Spleen (tissue), 11 donors: ENCODE data around the gene TBC1D8. TPM values are rescaled to one million over a fixed set of nuclear protein-coding genes. Genes with fewer than 3 reads are reported as not detected.

ENCODE experiments used
- DNase-seq: peaks from one replicate; pipeline ENCODE4 v3.0.0-alpha.2; 2020
- H3K27ac ChIP-seq, 8 donors: fragments of 200-600 bp; sonication (generic) in 7 of 8; 1 replicate in 4 of 8; 2 replicates in 4 of 8; pipeline versions ENCODE4 v1.5.0 to v1.8.0; 2016 to 2021; ENCODE audit warnings: inconsistent platforms in 4 of 8, mild to moderate bottlenecking in 4 of 8, moderate library complexity in 1 of 8
- H3K27me3 ChIP-seq, 7 donors: fragments of 200-600 bp; sonication (generic) in 6 of 7; replicated peaks in 1 of 7; 1 replicate in 4 of 7; 2 replicates in 3 of 7; pipeline versions ENCODE4 v1.5.0 to v1.8.0; 2016 to 2021; ENCODE audit warnings: inconsistent platforms in 3 of 7, mild to moderate bottlenecking in 1 of 7
- H3K36me3 ChIP-seq, 6 donors: fragments of 200-600 bp; sonication (generic) in 5 of 6; 1 replicate in 4 of 6; 2 replicates in 2 of 6; pipeline versions ENCODE4 v1.5.0 to v1.8.0; 2016 to 2021; ENCODE audit warnings: inconsistent platforms in 2 of 6
- H3K4me1 ChIP-seq, 6 donors: fragments of 200-600 bp; sonication (generic) in 5 of 6; 1 replicate in 3 of 6; 2 replicates in 3 of 6; pipeline versions ENCODE4 v1.5.0 to v1.8.0; 2016 to 2021; ENCODE audit warnings: inconsistent platforms in 3 of 6
- H3K4me3 ChIP-seq, 8 donors: fragments of 200-600 bp; sonication (generic) in 7 of 8; 1 replicate in 4 of 8; 2 replicates in 4 of 8; pipeline versions ENCODE4 v1.5.0 to v1.8.0; 2016 to 2021; ENCODE audit warnings: inconsistent platforms in 4 of 8, mild to moderate bottlenecking in 4 of 8, moderate library complexity in 2 of 8
- H3K9me3 ChIP-seq, 8 donors: fragments of 200-600 bp; sonication (generic) in 7 of 8; 1 replicate in 4 of 8; 2 replicates in 4 of 8; pipeline versions ENCODE4 v1.5.0 to v1.8.0; 2016 to 2021; ENCODE audit warnings: inconsistent platforms in 4 of 8
- CTCF ChIP-seq, 11 experiments: fragments of 200-600 bp in 7 of 11; fragments of 450-650 bp in 4 of 11; sonication (generic) in 4 of 11; IDR thresholded peaks in 8 of 11; conservative IDR thresholded peaks in 3 of 11; 1 replicate in 7 of 11; 2 replicates in 4 of 11; pipeline versions ENCODE4 v1.4.0 to v1.8.0; 2016 to 2021; ENCODE audit warnings: antibody characterized with exemption in 11 of 11, inconsistent platforms in 4 of 11, mild to moderate bottlenecking in 1 of 11
- POLR2A ChIP-seq, 3 donors: fragments of 450-650 bp; IDR thresholded peaks; one replicate each; pipeline ENCODE4 v1.5.1; 2017; ENCODE audit warnings: antibody characterized with exemption in 3 of 3, mild to moderate bottlenecking in 1 of 3
- POLR2AphosphoS5 ChIP-seq, 3 donors: sonication (generic); formaldehyde crosslinking; IDR thresholded peaks; one replicate each; pipeline ENCODE4 v1.5.1; 2017; ENCODE audit warnings: antibody characterized with exemption in 3 of 3
- WGBS, 5 donors: extraction: QIAGEN DNeasy Blood & Tissue Kit in 3 of 5; methylation state at CpG; one replicate each; pipeline versions ENCODE4 v1.1.5 to v1.1.7; 2013 to 2018; 5-methylcytosine and 5-hydroxymethylcytosine counted together
- intact Hi-C: fragments of 100-400 bp; cut with DNase I; formaldehyde crosslinking; loops from one replicate; pipeline ENCODE4 v1.15.0; 2023; ENCODE audit warnings: low total_unique reads
- polyA plus RNA-seq, 3 donors: library from polyadenylated mRNA; stranded (reverse); fragments of 200-250 nt; gene quantifications; one replicate each; pipeline ENCODE4 v1.2.1, GENCODE V29; 2013
- total RNA-seq, 7 donors: library from RNA; depleted of rRNA in 3 of 7; stranded (reverse); fragments of >200 nt in 3 of 7; fragmentation: NEBNext Ultra II Directional in 4 of 7; extraction: Animal tissue kit (Norgen Biotek cat#: 25700) in 4 of 7; gene quantifications; one replicate each; pipeline versions ENCODE4 v1.1.0 to v1.2.1, GENCODE V29; 2016 to 2021
- donor health status: healthy with polysubstance abuse.
- donor health status: DM: no; HTN: no; CAD: no; lungs with moderate emphysema.
- donor health status: DM: no; HTN: no; CAD: no.
- donor health status: Bipolar disorder and iron deficiency.
- donor health status: healthy.
- donor health status: DM: no; HTN: no; CAD: no.
- donor health status: DM: yes; HTN: yes; CAD: no.

Gene TBC1D8
- total and polyA plus RNA-seq, 10 donors = 7.2 to 104 (median 40.5) TPM

GRCh38 chr2:101185085-101185484, 33.9 kb upstream of the TBC1D8 start:
- Histone ChIP-seq H3K4me1 (peaks cover 0 to 8% (median 0%) of the 10 kb centered on the region in 6 donors), H3K27ac (no peak overlapping the region), H3K9me3 (peaks cover 0 to 28% (median 23%) of the 10 kb centered on the region in 8 donors), H3K27me3 (no peaks in the 10 kb centered on the region), H3K36me3 (no peaks in the 10 kb centered on the region), H3K4me3 (no peak overlapping the region)
- WGBS, 5 donors = 82 to 93% (median 87%) methylated on average over 4 of the region's 4 CpGs
- TF ChIP-seq POLR2A (IDR thresholded peaks at IDR 0.05) = no peak
- no peak for TF ChIP-seq POLR2AphosphoS5 (IDR thresholded peaks at IDR 0.05)
- TF ChIP-seq CTCF (IDR thresholded peaks at IDR 0.05 in 8 of 11, conservative IDR thresholded peaks at IDR 0.05 in 3 of 11) = no peak
- intact Hi-C loops = no loop called here
- no peak for DNase-seq

DNA sequence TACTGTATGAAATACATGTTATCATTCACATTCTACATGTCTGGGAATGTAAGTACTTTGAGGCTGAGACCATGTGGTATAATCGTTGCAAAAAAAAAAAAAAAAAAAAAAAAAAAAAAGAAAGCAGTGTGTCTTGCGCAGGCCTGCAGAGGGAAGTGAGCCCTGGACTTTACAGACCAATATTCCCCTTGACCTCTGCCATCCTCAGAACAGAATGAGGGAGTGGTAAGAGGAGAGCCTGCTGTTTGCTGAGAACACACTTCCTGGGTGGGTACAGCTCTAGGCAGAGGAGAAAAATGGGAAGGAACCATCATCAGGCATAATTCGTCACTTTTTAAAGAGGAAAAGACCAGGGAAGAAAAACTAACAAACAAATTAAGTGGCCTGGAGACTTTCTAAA, 28.8 kb upstream of the TBC1D8 start:
- H3K36me3 ChIP-seq = no peaks in the 10 kb centered on the region
- intact Hi-C loops = no loop called here
- peak overlapping the region in 4 of 8 donors; percentile 31 to 67 (median 56) for H3K27ac ChIP-seq
- TF ChIP-seq CTCF (IDR thresholded peaks at IDR 0.05 in 8 of 11, conservative IDR thresholded peaks at IDR 0.05 in 3 of 11) (no peak), POLR2AphosphoS5 (IDR thresholded peaks at IDR 0.05) (peak in 1 of 3 donors; percentile 49)
- H3K27me3 ChIP-seq = no peaks in the 10 kb centered on the region
- DNase-seq = no peak
- H3K9me3 ChIP-seq = no peaks in the 10 kb centered on the region
- no peak overlapping the region for H3K4me3 ChIP-seq
- peaks cover 0 to 19% (median under 1%) of the 10 kb centered on the region in 6 donors for H3K4me1 ChIP-seq
- WGBS, 5 donors = 25 to 51% (median 38%) methylated on average over 3 of the region's 3 CpGs

GRCh38 chr2:101176803-101177202, 25.6 kb upstream of the TBC1D8 start:
- no peak for DNase-seq
- H3K27me3 ChIP-seq = no peaks in the 10 kb centered on the region
- intact Hi-C loops = no loop called here
- peak overlapping the region in 2 of 8 donors; percentile 0 to 87 for H3K27ac ChIP-seq
- peaks cover 0 to 40% (median 17%) of the 10 kb centered on the region in 6 donors for H3K4me1 ChIP-seq
- WGBS, 5 donors = 70 to 84% (median 80%) methylated on average over 4 of the region's 4 CpGs
- H3K9me3 ChIP-seq = peaks cover 0 to 21% (median 13%) of the 10 kb centered on the region in 8 donors
- H3K4me3 ChIP-seq = no peak overlapping the region
- H3K36me3 ChIP-seq = no peaks in the 10 kb centered on the region
- TF ChIP-seq POLR2AphosphoS5 (IDR thresholded peaks at IDR 0.05) (no peak), POLR2A (IDR thresholded peaks at IDR 0.05) (no peak), CTCF (IDR thresholded peaks at IDR 0.05 in 8 of 11, conservative IDR thresholded peaks at IDR 0.05 in 3 of 11) (no peak)

DNA sequence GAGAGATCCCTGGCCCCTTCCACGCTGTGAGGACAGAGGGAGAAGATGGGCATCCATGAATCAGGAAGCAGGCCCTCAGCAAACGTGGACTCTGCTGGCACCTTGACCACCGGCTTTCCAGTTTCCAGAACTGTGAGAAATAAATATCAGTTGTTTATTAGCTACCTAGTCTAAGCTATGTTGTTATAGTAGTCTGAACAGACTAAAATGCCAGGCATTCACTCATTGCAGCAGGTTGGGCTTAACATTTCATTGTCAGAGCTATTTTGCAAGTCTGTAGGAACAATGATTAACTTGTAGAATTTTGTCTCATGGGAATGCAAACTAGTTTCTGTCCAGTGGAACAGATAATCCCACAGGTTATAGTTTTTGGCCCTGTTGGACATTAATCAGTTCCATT, 24.8 kb upstream of the TBC1D8 start:
- intact Hi-C loops = no loop called here
- peaks cover 0 to 21% (median 13%) of the 10 kb centered on the region in 8 donors for H3K9me3 ChIP-seq
- 79 to 94% (median 90%) methylated on average over 2 to 3 of the region's 3 CpGs for WGBS, 5 donors
- TF ChIP-seq POLR2AphosphoS5 (IDR thresholded peaks at IDR 0.05) = no peak
- TF ChIP-seq CTCF (IDR thresholded peaks at IDR 0.05 in 8 of 11, conservative IDR thresholded peaks at IDR 0.05 in 3 of 11) = no peak
- TF ChIP-seq POLR2A (IDR thresholded peaks at IDR 0.05) = no peak
- H3K36me3 ChIP-seq = no peaks in the 10 kb centered on the region
- H3K4me3 ChIP-seq = no peak overlapping the region
- H3K4me1 ChIP-seq = peaks cover 0 to 40% (median 17%) of the 10 kb centered on the region in 6 donors
- peak overlapping the region in 3 of 8 donors; percentile 82 to 87 (median 85) for H3K27ac ChIP-seq
- H3K27me3 ChIP-seq = no peaks in the 10 kb centered on the region
- no peak for DNase-seq
